Adrenal gland (tissue), 12 donors: ENCODE results near the gene ANO4. TPM values are rescaled to one million over a fixed set of nuclear protein-coding genes. Genes with fewer than 3 reads are reported as not detected.
"Not testable (repeated sequence)": the region's sequence is repeated elsewhere in the genome, so short reads cannot be mapped to it uniquely, and the experiment has no call there.

Experiments used
- DNase-seq, 7 donors: peaks; one replicate each; pipeline ENCODE4 v3.0.0-alpha.2; 2019 to 2020
- H3K27ac ChIP-seq, 5 donors: fragments of 200-600 bp; sonication (generic) in 4 of 5; 1 replicate in 3 of 5; 2 replicates in 2 of 5; pipeline versions ENCODE4 v1.5.1 to v1.8.0; 2016 to 2020; ENCODE audit warnings: mild to moderate bottlenecking in 1 of 5
- H3K27me3 ChIP-seq: fragments of 200-600 bp; 2 replicates; pipeline ENCODE4 v1.8.0; 2021
- H3K36me3 ChIP-seq, 2 donors: fragments of 200-600 bp; replicated peaks in 1 of 2; 1 replicate in 1 of 2; 2 replicates in 1 of 2; pipeline versions ENCODE4 v1.5.1 to v1.8.0; 2018 to 2022
- H3K4me1 ChIP-seq, 2 donors: fragments of 200-600 bp; replicated peaks in 1 of 2; 1 replicate in 1 of 2; 2 replicates in 1 of 2; pipeline versions ENCODE4 v1.5.1 to v1.8.0; 2018 to 2021
- H3K4me3 ChIP-seq, 4 donors: fragments of 200-600 bp; sonication (generic) in 3 of 4; one replicate each; pipeline ENCODE4 v1.5.1; 2016 to 2018
- H3K9me3 ChIP-seq, 3 donors: fragments of 200-600 bp; sonication (generic) in 1 of 3; replicated peaks in 1 of 3; 1 replicate in 2 of 3; 2 replicates in 1 of 3; pipeline versions ENCODE4 v1.5.1 to v1.8.0; 2016 to 2021
- POLR2A ChIP-seq, 2 donors: fragments of 450-650 bp; IDR thresholded peaks; one replicate each; pipeline ENCODE4 v1.6.1; 2017; ENCODE audit warnings: antibody characterized with exemption in 2 of 2, mild to moderate bottlenecking in 2 of 2, moderate library complexity in 1 of 2
- WGBS, 4 donors: extraction: QIAGEN DNeasy Blood & Tissue Kit in 2 of 4; methylation state at CpG; one replicate each; pipeline versions ENCODE4 v1.1.5 to v1.1.7; 2013 to 2017; 5-methylcytosine and 5-hydroxymethylcytosine counted together
- intact Hi-C, 2 donors: fragments of 100-400 bp; cut with DNase I; formaldehyde crosslinking; loops; one replicate each; pipeline versions ENCODE4 v1.14.1 to v1.15.0; 2022 to 2023
- polyA plus RNA-seq, 3 donors: library from polyadenylated mRNA; stranded (reverse); fragments of 200-250 nt in 2 of 3; fragments of 350-450 nt in 1 of 3; fragmentation: Illumina TruSeq in 1 of 3; extraction: RNeasy Lipid Tissue Mini Kit (QIAGEN cat#74804) in 1 of 3; gene quantifications; one replicate each; pipeline ENCODE4 v1.2.3, GENCODE V29; 2013 to 2014
- total RNA-seq, 9 donors: library from RNA; depleted of rRNA in 4 of 9; stranded (reverse); fragments of >200 nt in 4 of 9; fragments of 120-200 nt in 1 of 9; fragmentation: NEBNext Ultra II Directional in 1 of 9; extraction: Animal tissue kit (Norgen Biotek cat#: 25700) in 1 of 9; gene quantifications; one replicate each; pipeline versions ENCODE4 v1.1.0 to v1.2.4, GENCODE V29; 2013 to 2023
- TF ChIP-seq, protein P1 (sequence below), 6 experiments: fragments of 450-650 bp in 4 of 6; fragments of 200-600 bp in 2 of 6; sonication (generic) in 1 of 6; IDR thresholded peaks; 1 replicate in 5 of 6; 2 replicates in 1 of 6; pipeline versions ENCODE4 v1.5.1 to v1.8.0; 2016 to 2021; ENCODE audit warnings: antibody characterized with exemption in 6 of 6, mild to moderate bottlenecking in 2 of 6, moderate library complexity in 1 of 6
- donor health status: healthy with polysubstance abuse.
- donor health status: Bipolar disorder and iron deficiency.
- donor health status: DM: yes; HTN: yes; CAD: no.
- donor health status: DM: no; HTN: no; CAD: no.
- donor health status: DM: no; HTN: no; CAD: no.
- donor health status: DM: yes; HTN: yes; CAD: no.

Gene ANO4
- total and polyA plus RNA-seq, 12 donors: 5.6 to 37.4 (median 10.2) TPM

DNA sequence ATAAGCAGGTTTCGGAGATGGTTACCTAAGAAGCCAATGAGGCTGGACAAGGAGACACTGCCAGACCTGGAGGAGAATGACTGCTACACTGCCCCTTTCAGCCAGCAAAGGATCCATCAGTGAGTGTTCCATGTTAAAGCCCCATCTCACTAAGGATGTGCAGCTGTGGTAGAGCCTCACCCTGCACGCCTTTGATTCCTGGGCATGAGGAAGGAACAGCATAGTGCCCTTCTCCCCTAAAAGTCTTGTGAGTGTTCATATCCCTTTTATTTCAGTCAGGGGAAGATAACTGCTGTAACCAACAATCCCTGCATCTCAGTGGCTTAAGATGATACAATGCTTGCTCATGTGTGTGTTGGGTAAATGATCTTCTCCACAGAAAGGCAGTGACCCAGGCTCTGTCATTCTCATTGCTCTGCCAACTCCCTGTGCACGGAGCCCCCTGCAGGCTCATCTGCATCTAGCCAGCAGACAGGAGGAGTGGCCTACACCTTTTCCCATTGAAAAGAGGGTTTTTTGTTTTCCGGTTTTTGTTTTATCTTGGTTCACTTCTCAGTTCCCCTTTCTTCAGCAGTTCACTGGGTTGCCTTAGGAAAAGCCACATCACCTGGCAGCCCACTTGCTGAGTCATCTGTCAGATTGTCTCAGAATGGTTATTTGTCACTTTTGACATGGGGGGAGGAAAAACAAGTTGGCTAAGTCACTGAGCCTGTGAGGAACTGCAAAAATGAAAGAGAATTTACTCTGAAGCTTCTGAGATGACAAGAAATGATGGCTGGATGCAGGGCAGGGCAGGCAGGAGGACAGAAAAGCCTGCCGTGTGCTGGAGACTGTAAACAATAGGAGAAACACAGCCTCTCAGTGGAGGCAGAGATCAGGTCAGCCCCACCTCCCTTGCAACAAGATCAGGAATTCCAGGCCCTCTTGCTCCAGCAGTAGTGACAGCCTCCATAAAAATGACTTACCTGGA, 193.3 kb downstream of the ANO4 start:
- peak; percentile 23 to 64 (median 46) for DNase-seq
- Histone ChIP-seq H3K4me1 (no peaks in the 10 kb centered on the region), H3K27ac (peak overlapping the region in 1 of 5 donors; percentile 8), H3K36me3 (no peaks in the 10 kb centered on the region), H3K27me3 (no peaks in the 10 kb centered on the region), H3K9me3 (no peaks in the 10 kb centered on the region), H3K4me3 (no peak overlapping the region)
- intact Hi-C loops: no loop called here
- 30 to 39% (median 36%) methylated on average over 5 of the region's 5 CpGs for WGBS, 4 donors
- no peak for TF ChIP-seq POLR2A (IDR thresholded peaks at IDR 0.05)
- TF ChIP-seq, protein P1, sequence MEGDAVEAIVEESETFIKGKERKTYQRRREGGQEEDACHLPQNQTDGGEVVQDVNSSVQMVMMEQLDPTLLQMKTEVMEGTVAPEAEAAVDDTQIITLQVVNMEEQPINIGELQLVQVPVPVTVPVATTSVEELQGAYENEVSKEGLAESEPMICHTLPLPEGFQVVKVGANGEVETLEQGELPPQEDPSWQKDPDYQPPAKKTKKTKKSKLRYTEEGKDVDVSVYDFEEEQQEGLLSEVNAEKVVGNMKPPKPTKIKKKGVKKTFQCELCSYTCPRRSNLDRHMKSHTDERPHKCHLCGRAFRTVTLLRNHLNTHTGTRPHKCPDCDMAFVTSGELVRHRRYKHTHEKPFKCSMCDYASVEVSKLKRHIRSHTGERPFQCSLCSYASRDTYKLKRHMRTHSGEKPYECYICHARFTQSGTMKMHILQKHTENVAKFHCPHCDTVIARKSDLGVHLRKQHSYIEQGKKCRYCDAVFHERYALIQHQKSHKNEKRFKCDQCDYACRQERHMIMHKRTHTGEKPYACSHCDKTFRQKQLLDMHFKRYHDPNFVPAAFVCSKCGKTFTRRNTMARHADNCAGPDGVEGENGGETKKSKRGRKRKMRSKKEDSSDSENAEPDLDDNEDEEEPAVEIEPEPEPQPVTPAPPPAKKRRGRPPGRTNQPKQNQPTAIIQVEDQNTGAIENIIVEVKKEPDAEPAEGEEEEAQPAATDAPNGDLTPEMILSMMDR (IDR thresholded peaks at IDR 0.05): peak in 4 of 6 experiments; percentile 5 to 35 (median 23)

- intact Hi-C loops, H3K4me1 ChIP-seq, H3K36me3 ChIP-seq, H3K27me3 ChIP-seq, H3K27ac ChIP-seq, DNase-seq, H3K4me3 ChIP-seq, H3K9me3 ChIP-seq: not testable (repeated sequence)
Measured at GRCh38 chr12:100989509-100989908, 194.9 kb downstream of the ANO4 start.

GRCh38 chr12:100991102-100991501, 196.5 kb downstream of the ANO4 start:
- no peaks in the 10 kb centered on the region for H3K27me3 ChIP-seq
- no peaks in the 10 kb centered on the region for H3K36me3 ChIP-seq
- DNase-seq: no peak
- H3K9me3 ChIP-seq: no peaks in the 10 kb centered on the region
- TF ChIP-seq, protein P1 (IDR thresholded peaks at IDR 0.05): no peak
- TF ChIP-seq POLR2A (IDR thresholded peaks at IDR 0.05): no peak
- WGBS, 4 donors: 67 to 75% (median 72%) methylated on average over 2 of the region's 2 CpGs
- H3K4me3 ChIP-seq: no peak overlapping the region
- no peak overlapping the region for H3K27ac ChIP-seq
- intact Hi-C loops: no loop called here
- H3K4me1 ChIP-seq: no peaks in the 10 kb centered on the region

- WGBS, 4 donors: 90 to 100% (median 93%) methylated on average over 1 of the region's 1 CpG
- Histone ChIP-seq H3K27ac (no peak overlapping the region), H3K9me3 (no peaks in the 10 kb centered on the region), H3K4me1 (no peaks in the 10 kb centered on the region), H3K36me3 (no peaks in the 10 kb centered on the region), H3K4me3 (no peak overlapping the region), H3K27me3 (no peaks in the 10 kb centered on the region)
- no peak for DNase-seq
- TF ChIP-seq, protein P1 (IDR thresholded peaks at IDR 0.05): no peak
- intact Hi-C loops: no loop called here
Measured at GRCh38 chr12:100992194-100992593, 197.6 kb downstream of the ANO4 start.
